ENCODE data around the gene STX17.
"Not testable (repeated sequence)": the region's sequence is repeated elsewhere in the genome, so short reads cannot be mapped to it uniquely, and the experiment has no call there.

GRCh38 chr9:99857576-99857975 is 48.9 kb upstream of the STX17 start:
- TF ChIP-seq CTCF (conservative IDR thresholded peaks at IDR 0.05; ENCODE audit: low read length); EZH2phosphoT487 (IDR thresholded peaks at IDR 0.05; ENCODE audit: borderline replicate concordance): not testable (repeated sequence)

Data from Loucy (cell line).